GM21381 (cell line): ENCODE data around the gene CTNND1.
"Not testable (repeated sequence)": the region's sequence is repeated elsewhere in the genome, so short reads cannot be mapped to it uniquely, and the experiment has no call there.

Experiments
- ATAC-seq: cut with Tn5 transposase; IDR thresholded peaks from one replicate; pipeline ENCODE4 v1.9.1; 2021; ENCODE audit warnings: mild to moderate bottlenecking, moderate library complexity; ENCODE audit not compliant: unreplicated experiment

The CTNND1 gene, protein sequence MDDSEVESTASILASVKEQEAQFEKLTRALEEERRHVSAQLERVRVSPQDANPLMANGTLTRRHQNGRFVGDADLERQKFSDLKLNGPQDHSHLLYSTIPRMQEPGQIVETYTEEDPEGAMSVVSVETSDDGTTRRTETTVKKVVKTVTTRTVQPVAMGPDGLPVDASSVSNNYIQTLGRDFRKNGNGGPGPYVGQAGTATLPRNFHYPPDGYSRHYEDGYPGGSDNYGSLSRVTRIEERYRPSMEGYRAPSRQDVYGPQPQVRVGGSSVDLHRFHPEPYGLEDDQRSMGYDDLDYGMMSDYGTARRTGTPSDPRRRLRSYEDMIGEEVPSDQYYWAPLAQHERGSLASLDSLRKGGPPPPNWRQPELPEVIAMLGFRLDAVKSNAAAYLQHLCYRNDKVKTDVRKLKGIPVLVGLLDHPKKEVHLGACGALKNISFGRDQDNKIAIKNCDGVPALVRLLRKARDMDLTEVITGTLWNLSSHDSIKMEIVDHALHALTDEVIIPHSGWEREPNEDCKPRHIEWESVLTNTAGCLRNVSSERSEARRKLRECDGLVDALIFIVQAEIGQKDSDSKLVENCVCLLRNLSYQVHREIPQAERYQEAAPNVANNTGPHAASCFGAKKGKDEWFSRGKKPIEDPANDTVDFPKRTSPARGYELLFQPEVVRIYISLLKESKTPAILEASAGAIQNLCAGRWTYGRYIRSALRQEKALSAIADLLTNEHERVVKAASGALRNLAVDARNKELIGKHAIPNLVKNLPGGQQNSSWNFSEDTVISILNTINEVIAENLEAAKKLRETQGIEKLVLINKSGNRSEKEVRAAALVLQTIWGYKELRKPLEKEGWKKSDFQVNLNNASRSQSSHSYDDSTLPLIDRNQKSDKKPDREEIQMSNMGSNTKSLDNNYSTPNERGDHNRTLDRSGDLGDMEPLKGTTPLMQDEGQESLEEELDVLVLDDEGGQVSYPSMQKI

DNA sequence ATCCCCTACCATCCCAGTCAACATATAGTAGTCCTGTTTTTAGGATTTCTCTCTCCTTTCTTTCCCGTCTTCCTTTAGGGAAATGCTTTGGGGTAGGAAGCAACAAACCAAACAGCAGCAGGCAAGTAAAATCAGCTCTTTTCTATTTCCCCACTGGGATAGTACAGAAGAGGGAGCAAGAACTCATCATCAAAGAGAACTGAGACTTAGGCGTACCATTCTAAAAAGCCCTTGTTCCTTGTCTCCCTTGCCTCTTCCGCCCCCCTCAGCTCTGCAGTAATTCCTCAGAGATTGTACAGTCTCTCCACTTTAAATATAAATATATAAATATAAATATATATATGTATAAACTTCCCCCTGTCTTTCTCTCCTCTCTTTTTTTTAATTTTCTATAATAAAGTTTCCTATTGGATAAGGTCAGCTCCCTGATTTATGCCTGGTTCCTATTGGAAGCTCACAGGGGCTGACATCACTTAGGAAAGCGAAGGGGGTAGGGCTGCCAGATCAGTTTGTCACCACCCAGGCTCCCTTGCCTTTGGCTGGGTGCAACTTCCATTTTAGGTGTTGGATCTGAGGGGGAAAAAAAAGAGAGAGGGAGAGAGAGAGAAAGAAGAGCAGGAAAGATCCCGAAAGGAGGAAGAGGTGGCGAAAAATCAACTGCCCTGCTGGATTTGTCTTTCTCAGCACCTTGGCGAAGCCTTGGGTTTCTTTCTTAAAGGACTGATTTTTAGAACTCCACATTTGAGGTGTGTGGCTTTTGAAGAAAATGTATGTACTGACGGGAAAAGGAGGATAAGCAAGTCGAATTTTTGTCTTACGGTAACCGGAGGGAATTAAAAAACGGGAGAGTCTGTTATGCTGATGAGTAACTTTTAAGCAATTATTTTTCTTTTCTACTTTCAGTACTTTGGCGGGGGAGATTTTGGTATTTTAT lies at the start of gene CTNND1:
Gene CTNND1 (plus strand): TSS at position 502 of the 934 bp plus-strand sequence. CDS start 29,677 bp downstream, outside the sequence.
- ATAC-seq: peak; percentile 85

DNA sequence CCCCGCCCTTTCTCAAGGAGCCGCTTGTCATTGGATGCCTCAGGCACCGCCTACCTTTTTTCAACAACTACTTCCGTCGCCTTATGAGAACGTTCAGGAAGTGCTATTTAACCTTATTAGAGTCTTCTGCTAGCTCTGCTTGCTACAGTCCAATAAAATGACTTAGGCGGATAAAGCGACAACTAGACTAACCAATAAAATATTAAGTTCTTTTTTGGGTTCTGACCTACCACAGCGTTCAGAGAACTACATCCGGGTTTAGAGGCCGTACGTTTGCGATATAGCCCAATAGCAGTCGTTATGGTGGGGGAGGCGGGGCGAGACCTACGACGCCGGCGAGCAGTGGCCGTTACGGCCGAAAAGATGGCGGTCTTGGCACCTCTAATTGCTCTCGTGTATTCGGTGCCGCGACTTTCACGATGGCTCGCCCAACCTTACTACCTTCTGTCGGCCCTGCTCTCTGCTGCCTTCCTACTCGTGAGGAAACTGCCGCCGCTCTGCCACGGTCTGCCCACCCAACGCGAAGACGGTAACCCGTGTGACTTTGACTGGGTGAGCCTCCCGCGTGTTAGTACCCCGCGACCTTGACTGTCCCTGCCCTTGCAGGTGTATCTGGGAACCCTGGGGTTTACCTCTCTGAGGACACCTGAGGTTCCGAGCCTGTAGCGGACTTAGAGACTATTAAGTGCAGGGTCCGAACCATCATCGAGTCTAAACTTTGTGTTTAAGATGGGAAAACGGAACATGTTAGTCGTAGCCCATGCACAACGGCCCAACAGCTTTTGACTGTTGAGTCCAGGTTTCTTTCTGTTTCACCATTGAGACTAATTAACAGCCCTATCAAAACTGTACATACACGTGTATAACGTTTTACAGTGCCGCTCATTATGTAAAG lies 49.1 kb upstream of the CTNND1 start, which contains the start of gene TMX2:
Gene TMX2 (plus strand): TSS at position 338 of the 895 bp plus-strand sequence. CDS start 26 bp downstream, at position 364.
- peak; percentile 90 for ATAC-seq

DNA sequence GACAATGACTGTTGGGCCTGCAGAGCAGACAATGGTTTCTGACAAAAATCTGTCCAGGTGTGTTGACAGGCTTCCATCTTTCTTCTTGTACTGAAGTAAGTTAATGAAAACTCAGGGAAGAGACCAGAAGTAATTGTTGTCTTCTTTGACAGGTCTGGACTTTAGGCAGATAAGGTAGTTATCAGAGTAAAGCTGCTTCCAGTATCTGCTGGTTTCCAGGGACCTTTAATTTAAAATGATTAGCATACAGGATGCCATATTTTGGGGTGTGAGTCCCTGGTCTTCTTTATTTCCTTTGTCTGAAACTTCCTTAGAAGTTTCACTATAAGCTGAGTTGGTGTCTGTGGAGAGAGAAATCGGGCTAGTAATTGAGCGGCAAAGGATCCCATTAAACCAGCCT lies 47.8 kb upstream of the CTNND1 start:
- ATAC-seq: no peak

DNA sequence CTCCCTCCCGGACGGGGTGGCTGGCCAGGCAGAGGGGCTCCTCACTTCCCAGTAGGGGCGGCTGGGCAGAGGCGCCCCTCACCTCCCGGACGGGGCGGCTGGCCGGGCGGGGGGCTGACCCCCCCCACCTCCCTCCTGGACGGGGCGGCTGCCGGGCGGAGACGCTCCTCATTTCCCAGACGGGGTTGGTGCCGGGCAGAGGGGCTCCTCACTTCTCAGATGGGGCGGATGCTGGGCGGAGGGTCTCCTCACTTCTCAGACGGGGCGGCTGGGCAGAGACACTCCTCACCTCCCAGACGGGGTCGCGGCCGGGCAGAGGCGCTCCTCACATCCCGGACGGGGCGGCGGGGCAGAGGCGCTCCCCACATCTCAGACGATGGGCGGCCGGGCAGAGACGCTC lies 44.9 kb upstream of the CTNND1 start:
- not testable (repeated sequence) for ATAC-seq

DNA sequence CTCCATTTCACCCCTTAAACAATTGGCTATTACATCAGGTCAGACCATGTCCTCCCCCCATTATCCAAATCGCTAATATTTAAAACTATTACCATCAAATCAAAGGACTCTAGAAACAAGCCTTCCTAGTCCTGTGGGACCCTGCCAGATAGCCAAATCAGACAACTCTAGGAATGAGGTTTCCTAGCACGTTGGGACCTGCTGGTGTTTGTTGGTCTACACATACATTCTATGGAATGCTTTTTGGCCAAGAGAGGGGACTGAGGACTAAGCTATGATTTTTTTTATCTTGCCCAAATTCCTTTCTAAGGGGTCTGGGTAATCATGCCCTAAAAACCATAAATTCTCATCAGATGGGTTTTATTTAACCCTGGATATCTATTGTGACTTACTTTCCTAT lies 34.4 kb upstream of the CTNND1 start:
- ATAC-seq: no peak

DNA sequence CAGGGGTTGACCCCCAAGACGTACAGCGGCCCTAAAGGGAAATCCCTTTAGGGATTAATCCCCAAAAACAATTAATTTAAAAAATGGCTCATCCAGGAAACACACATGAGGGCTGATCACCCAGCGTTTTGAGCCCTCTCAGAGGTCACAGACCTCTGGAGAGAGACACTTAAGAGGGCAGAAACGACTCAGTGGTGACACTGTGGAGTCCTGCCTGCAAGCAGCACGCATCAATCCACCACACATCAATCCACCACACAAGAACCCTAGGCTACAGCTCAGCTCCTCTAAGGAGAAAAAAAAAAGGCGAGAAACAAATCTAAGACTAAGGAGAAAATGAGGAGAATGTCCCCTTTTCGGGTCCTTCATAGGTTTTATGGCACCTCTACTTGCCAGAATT lies 32.8 kb upstream of the CTNND1 start:
- no peak for ATAC-seq

DNA sequence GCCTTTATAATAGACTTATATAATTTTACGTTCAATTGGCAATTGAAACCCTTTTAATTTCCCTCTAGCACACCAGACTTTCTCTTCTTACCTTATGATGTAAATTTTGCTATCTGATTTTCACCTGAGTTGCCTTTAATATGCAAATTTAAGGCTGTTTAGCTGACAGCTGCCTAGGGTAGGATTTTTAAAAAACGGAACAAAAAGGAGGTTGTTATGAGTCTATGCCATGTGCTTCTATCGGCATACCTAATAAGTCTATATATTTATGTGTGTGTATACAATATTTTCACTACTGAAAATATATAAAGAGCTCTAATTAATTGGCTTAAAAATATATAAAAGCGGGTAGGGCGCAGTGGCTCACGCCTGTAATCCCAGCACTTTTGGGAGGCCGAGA lies 32.1 kb upstream of the CTNND1 start:
- no peak for ATAC-seq

DNA sequence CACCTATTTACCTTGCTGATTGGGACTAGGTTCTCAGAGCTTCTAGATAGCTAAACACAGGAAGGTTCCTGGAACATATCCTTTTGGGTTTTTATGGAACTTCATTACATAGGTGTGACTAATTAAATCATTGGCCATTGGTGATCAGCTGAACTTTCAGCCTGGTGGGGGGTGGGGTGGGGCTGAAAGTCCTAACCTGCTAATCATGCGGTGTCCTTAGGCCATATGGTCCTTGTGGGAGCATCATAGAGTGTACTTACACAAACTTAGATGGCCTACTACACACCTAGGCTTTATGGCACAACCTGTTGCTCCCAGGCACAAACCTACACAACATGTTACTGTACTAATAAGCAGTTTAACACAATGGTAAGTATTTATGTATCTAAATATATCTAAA lies 28.9 kb upstream of the CTNND1 start:
- ATAC-seq: no peak

DNA sequence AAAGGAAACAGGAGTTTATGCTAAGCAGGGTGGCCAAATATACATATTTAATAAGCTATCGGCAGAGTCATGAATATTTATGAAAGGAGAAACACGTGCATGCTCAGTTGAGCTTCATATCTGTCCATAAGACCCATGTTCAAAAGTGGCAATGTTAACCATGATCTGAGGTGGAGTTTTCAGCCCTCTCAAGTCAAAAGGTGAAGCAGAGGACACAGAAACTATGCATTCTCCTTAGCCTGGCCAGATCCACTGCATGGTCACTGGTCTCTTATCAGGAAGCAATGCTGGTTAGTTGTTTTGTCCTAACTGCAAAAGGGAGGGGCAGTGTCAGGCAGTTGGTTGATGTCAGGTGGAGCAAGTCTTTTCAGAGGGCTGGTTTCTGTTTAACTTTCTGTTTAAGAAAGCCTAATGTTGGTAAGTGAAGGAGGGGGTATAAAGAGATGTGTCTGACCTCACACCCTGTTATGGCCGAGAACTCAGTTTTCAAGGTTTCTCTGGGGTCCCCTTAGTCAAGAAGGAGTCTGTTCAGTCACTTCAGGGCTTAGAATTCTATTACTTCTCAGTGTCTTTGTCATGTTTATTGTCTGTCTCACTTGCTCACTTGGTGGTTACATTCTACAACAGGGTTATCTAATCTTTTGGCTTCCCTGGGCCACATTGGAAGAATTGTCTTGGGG lies 25.8 kb upstream of the CTNND1 start:
- no peak for ATAC-seq

DNA sequence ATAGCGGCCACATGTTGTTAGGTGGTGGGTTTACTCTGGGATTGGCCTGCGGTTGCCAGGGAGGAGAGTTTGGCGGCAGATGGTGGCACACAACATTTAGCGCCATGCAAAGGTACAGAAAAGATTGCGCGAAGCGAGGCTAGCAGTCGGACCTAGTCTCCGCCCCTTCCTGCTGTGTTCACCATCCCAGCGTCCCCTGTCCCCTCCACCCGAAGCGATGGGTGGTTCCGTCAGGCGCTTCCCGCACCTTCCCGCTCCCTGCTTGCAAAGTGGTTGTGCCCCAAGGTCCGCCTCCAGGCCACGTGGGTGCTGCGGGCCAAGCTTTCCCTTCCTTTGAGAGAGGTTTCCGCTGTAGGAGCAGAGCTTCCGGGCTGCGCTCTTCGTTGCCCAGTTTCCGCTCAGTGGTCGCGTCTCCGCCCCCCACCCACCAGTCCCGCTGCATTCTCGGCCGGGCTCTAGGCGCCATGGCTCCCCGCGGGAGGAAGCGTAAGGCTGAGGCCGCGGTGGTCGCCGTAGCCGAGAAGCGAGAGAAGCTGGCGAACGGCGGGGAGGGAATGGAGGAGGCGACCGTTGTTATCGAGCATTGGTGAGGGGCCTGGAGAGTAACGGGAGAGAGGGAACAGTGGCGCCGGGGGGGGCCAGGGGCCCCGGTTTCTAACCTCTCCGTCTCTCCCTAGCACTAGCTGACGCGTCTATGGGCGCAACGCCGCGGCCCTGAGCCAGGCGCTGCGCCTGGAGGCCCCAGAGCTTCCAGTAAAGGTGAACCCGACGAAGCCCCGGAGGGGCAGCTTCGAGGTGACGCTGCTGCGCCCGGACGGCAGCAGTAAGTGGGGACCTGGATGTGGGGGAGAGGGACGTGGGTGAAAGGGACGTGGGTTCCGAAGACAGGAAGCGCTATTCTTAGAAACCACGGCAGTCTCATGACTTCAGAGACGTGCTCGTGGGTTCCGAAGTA lies 20.2 kb upstream of the CTNND1 start, which contains the start of gene SELENOH:
Gene SELENOH (plus strand): TSS at position 360 of the 955 bp plus-strand sequence. CDS start 105 bp downstream, at position 465.
- ATAC-seq: peak; percentile 92

DNA sequence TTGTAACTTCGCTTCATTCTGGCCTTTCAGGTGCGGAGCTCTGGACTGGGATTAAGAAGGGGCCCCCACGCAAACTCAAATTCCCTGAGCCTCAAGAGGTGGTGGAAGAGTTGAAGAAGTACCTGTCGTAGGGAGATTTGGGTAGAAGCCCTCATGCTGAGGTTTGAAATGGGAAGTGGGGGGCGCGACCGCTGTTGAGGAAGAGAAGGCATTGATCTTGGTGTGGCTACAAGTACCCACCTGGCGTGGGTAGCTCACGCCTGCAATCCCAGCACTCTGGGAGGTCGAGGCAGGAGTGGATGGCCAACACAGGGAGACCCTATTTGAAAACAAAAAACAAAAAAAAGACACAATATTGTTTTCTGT lies 19.5 kb upstream of the CTNND1 start:
- no peak for ATAC-seq

DNA sequence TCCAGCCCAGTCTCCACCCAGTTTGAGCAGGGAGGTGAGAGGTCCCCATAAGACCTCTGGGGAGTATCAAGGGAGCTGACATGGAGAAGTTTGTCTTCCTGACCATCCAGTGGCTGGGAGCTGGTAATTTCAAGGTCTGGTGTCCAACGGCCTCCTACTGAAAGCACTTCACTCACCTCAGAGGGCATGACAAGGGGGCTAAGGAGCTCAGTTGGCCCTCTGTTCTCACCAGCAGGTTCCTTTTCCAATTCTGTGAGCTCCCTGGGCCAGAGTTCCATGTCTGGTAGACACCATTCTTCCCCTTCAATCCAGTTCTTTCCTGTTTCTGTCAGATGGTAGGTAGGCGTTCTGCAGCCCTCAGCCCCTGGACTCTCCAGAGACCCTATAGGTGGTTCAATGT lies 17.2 kb upstream of the CTNND1 start:
- ATAC-seq: no peak

DNA sequence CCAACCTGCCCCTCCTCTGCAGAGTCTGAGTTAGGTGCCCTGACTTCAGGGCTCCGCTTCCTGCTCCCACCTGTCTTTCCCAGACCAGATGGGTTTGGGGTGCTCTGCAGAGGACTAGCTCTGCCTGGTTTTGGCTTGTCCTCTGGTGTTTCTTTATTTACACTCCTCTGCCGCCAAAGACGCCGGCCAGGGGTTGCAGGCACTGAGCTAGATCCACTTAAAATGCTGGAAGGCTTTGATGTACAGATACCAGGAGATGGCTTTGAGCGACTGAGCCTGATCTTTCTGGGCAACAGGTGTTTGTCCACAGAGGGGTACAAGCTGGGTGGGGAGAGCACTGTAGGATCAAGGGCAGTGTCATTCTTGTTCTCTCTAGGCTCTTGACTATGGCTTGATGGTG lies 16.4 kb upstream of the CTNND1 start:
- no peak for ATAC-seq

DNA sequence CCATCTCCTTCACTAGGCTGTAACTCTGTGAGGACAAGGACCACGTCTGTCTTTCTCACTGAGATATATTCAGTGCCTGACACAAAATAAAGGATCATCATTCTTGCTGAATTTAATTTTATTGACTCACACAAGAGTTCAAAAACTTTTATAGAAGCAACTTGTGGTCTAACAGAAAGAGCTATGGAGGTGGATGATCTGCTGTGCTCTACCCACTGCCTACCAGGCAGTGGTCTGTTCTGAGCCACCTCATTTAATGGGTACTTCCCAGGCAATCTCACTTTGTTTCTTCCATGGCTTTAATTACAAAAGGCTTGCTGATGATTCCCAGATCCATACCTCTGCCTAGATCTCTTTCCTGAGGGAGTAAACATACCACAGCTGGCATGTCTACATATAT lies 14.7 kb upstream of the CTNND1 start:
- no peak for ATAC-seq

DNA sequence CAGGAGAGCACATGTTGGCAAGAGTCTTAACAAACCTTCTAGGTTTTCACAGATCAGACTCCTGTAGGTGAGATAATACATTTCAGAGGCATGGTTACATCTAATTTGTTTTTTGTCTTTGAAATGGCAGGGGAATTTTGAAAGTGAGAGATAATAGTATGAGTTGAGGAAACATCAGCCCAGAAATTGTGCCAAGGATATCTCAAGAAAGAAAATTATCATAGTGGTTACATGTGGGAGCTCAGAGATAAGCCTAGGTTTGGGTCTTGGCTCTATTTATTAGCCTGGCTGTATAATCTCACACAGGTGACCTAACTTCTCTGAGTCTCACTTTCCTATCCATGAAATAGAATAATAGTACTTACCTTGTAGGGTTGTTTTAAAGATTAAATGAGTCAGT lies 10.4 kb upstream of the CTNND1 start:
- ATAC-seq: no peak

DNA sequence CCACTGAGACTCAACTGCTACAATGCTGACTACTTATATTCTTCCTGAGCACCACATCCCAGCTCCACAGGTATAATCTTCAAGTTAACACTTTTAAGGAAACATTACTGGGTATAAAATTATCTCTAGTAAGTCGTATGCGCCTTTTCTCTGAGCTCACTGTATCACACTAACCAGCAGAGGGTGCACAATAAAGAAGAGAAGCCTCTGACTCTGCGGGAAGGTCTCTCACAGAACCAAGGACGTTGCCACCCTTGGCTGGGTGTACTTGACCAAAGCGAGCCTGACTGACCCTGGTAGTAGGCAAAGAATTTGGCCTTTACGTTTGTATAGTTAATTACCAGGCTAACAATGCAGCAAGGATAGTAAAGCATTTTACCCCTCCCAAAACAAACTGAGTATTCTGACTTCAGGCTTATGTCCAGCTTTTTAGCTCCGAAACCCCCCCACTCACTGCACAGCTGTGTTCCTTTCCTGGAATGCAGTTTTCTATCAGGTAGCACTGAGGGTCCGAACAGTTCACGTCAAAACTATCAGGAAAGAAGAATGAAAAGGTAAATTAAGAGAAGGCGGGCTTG lies 9.8 kb upstream of the CTNND1 start, which contains the start of gene BTBD18:
Gene BTBD18 (minus strand): TSS at position 144 of the 578 bp plus-strand sequence. CDS start 631 bp downstream, outside the sequence.
- ATAC-seq: no peak

DNA sequence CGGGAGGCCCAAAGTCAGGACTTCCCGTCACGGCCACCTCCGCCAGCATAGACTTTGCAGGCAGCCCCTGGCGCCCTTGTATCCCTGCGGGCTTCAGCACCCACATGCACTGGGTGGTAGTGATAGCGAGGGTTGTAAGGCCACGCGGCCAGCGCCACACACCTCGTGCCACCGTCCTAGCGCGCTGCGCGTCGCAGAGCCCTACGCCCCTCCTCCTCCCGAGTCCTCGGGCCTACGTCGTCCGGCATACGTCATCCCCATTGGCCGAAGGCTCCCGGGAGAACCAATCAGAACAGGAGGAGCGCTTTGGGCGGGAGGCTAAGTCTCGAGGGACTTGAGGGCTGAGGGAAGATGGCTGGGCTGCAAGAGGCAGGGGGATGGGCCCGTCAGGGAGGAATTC lies 8.6 kb upstream of the CTNND1 start:
- ATAC-seq: no peak
